Astrocyte (in vitro differentiated cells and primary cell): ENCODE measurements around the gene VEPH1.

ENCODE experiments used
- CTCF ChIP-seq: IDR thresholded peaks from 2 replicates; pipeline ENCODE4 v1.5.1; 2011; ENCODE audit warnings: low read depth, mild to moderate bottlenecking, inconsistent platforms, low read length, moderate library complexity; ENCODE audit not compliant: insufficient read depth
- EZH2 ChIP-seq: IDR thresholded peaks from 2 replicates; pipeline ENCODE4 v1.6.1; 2012; ENCODE audit warnings: mild to moderate bottlenecking, low read length, inconsistent platforms; ENCODE audit not compliant: insufficient read depth

DNA sequence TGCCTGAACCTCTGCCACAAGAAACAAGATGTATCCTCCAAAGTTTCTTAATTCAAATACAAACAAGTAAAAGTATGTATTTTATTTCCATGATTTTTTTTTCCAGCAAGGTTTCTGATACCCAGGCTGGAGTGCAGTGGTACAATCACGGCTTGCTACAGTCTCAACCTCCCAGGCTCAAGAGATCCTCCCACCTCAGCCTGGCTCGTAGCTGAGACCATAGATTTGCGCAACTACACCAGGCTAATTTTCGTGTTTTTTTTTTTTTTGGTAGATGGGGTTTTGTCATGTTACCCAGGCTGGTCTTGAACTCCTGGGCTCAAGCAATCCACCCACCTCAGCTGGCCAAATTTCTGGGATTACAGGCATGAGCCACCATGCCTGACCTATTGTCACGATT lies 12.2 kb upstream of the VEPH1 start:
- TF ChIP-seq CTCF (no peak), EZH2 (no peak)
